Endothelial cell of umbilical vein (primary cell): Measurements from ENCODE around the gene DAB1. TPM values are rescaled to one million over a fixed set of nuclear protein-coding genes. Genes with fewer than 3 reads are reported as not detected.

Experiments used
- BruUV-seq: library from RNA; stranded (reverse); fragments of 400-500 nt; replicated peaks from 2 replicates; lab custom pipeline; 2021; lab: Mats Ljungman, UMichigan
- CTCF ChIA-PET: fragments of 300-600, 350-600 bp; sonication (Branson Sonifier 250); formaldehyde crosslinking; loops from one replicate; lab custom pipeline; 2021; ENCODE audit warnings: antibody characterized with exemption, inconsistent platforms; lab: Charles Lee
- POLR2A ChIA-PET: fragments of 300-600, 350-600 bp; sonication (Branson Sonifier 250); formaldehyde crosslinking; loops from one replicate; lab custom pipeline; 2021; ENCODE audit warnings: antibody characterized with exemption, inconsistent platforms; lab: Charles Lee
- DNase-seq: peaks from one replicate; pipeline ENCODE4 v3.0.0-alpha.2; 2011; ENCODE audit warnings: low read depth, low spot score
- FAIRE-seq: peaks from 2 replicates; lab custom pipeline; 2011; peaks lifted over from hg19 to GRCh38; lab: Jason Lieb, UNC
- H2AFZ ChIP-seq: 2 replicates; pipeline ENCODE4 v1.6.0; 2012; ENCODE audit warnings: low read depth, low read length, control low read depth, inconsistent platforms
- H3K27ac ChIP-seq: 2 replicates; pipeline ENCODE4 v1.5.1; 2011; ENCODE audit warnings: low read depth, mild to moderate bottlenecking, control low read depth, low read length, moderate library complexity; ENCODE audit not compliant: insufficient read depth
- H3K27me3 ChIP-seq, 2 experiments: 2 replicates each; pipeline versions ENCODE4 v1.6.0 to v1.6.1; 2011; ENCODE audit warnings: low read length in 2 of 2, mixed read lengths in 1 of 2; ENCODE audit not compliant: control insufficient read depth in 2 of 2, insufficient read depth in 2 of 2
- H3K36me3 ChIP-seq, 2 experiments: 2 replicates in 1 of 2; 3 replicates in 1 of 2; pipeline ENCODE4 v1.5.1; 2011; ENCODE audit warnings: low read length in 2 of 2, mild to moderate bottlenecking in 1 of 2, moderate library complexity in 1 of 2; ENCODE audit not compliant: control insufficient read depth in 2 of 2, insufficient read depth in 2 of 2; ENCODE audit errors: extremely low read depth in 1 of 2
- H3K4me1 ChIP-seq: 3 replicates; pipeline ENCODE4 v1.5.1; 2011; ENCODE audit warnings: mild to moderate bottlenecking, low read length; ENCODE audit not compliant: control insufficient read depth, insufficient read depth; ENCODE audit errors: extremely low read depth
- H3K4me2 ChIP-seq: 2 replicates; pipeline ENCODE4 v1.6.1; 2011; ENCODE audit warnings: low read length, control low read depth, mixed read lengths; ENCODE audit not compliant: insufficient read depth
- H3K4me3 ChIP-seq, 3 experiments: fragments of 200-600 bp in 1 of 3; sonication (generic), shearing (Covaris generic) in 1 of 3; replicated peaks in 1 of 3; 2 replicates each; pipeline ENCODE4 v1.5.1; 2011 to 2016; ENCODE audit warnings: control low read depth in 3 of 3, low read length in 3 of 3, mild to moderate bottlenecking in 2 of 3, inconsistent platforms in 1 of 3, low read depth in 1 of 3, moderate library complexity in 1 of 3; ENCODE audit not compliant: insufficient read depth in 1 of 3
- H3K79me2 ChIP-seq: 2 replicates; pipeline ENCODE4 v1.6.0; 2012; ENCODE audit warnings: low read length, inconsistent platforms; ENCODE audit not compliant: control insufficient read depth, insufficient read depth
- H3K9ac ChIP-seq: replicated peaks from 2 replicates; pipeline ENCODE3; 2011; ENCODE audit warnings: low read length, control low read depth; ENCODE audit not compliant: insufficient read depth; ENCODE audit errors: extremely low read depth
- H3K9me1 ChIP-seq: replicated peaks from 3 replicates; pipeline ENCODE4 v1.6.0; 2011; ENCODE audit warnings: mild to moderate bottlenecking, low read length; ENCODE audit not compliant: control insufficient read depth, insufficient read depth; ENCODE audit errors: extremely low read depth
- H3K9me3 ChIP-seq: replicated peaks from 2 replicates; pipeline ENCODE4 v1.5.1; 2012; ENCODE audit warnings: low read length, inconsistent platforms; ENCODE audit not compliant: control insufficient read depth, insufficient read depth
- H4K20me1 ChIP-seq: replicated peaks from 2 replicates; pipeline ENCODE3; 2011; ENCODE audit warnings: mild to moderate bottlenecking, low read length; ENCODE audit not compliant: control insufficient read depth, insufficient read depth; ENCODE audit errors: extremely low read depth
- EZH2 ChIP-seq: IDR thresholded peaks from 2 replicates; pipeline ENCODE4 v1.6.1; 2012; ENCODE audit warnings: borderline replicate concordance, low read depth, mild to moderate bottlenecking, moderate library complexity, low read length, inconsistent platforms; ENCODE audit not compliant: severe bottlenecking
- FOS ChIP-seq: IDR thresholded peaks from 2 replicates; pipeline ENCODE4 v1.6.1; 2011; ENCODE audit warnings: mild to moderate bottlenecking, low read length, moderate library complexity, borderline replicate concordance; ENCODE audit not compliant: insufficient read depth
- GATA2 ChIP-seq: IDR thresholded peaks from 2 replicates; pipeline ENCODE4 v1.7.0; 2011; ENCODE audit warnings: low read depth, mild to moderate bottlenecking, moderate library complexity, mixed read lengths, low read length; ENCODE audit not compliant: insufficient read length, insufficient read depth
- POLR2A ChIP-seq: IDR thresholded peaks from 2 replicates; pipeline ENCODE4 v1.6.1; 2012; ENCODE audit warnings: low read depth, mild to moderate bottlenecking, control low read depth, low read length
- POLR2AphosphoS5 ChIP-seq: IDR thresholded peaks from 2 replicates; pipeline ENCODE4 v1.6.1; 2012; ENCODE audit warnings: low read depth, mild to moderate bottlenecking, control low read depth, low read length, moderate library complexity; ENCODE audit not compliant: insufficient read depth
- dilution Hi-C: fragments of 300-500 bp; cut with MboI; formaldehyde crosslinking; loops from one replicate; pipeline ENCODE4 v1.15.0; 2019; ENCODE audit warnings: low sequenced_read_pairs; ENCODE audit not compliant: extremely low pct_ligation_motif_present
- intact Hi-C: fragments of 100-400 bp; cut with micrococcal nuclease; formaldehyde crosslinking; loops from one replicate; pipeline ENCODE4 v1.10.0; 2022
- polyA plus RNA-seq, 4 experiments: library from polyadenylated mRNA; depleted of rRNA in 3 of 4; stranded (reverse) in 3 of 4; unstranded in 1 of 4; fragments of >200 nt; gene quantifications; 2 replicates each; pipeline versions ENCODE4 v1.2.1 to v1.2.3, GENCODE V29; 2011 to 2012; ENCODE audit warnings: missing spikeins in 1 of 4
- total RNA-seq: library from RNA; stranded (reverse); gene quantifications from 2 replicates; pipeline ENCODE4 v1.2.3, GENCODE V29; 2021
- TF ChIP-seq, protein P1 (sequence below): IDR thresholded peaks from 2 replicates; pipeline ENCODE4 v1.6.1; 2011; ENCODE audit not compliant: insufficient read depth, insufficient read length
- TF ChIP-seq, protein P2 (sequence below), 2 donors: IDR thresholded peaks; 1 replicate in 1 of 2; 2 replicates in 1 of 2; pipeline ENCODE4 v1.5.1; 2011; ENCODE audit warnings: low read length in 2 of 2, mild to moderate bottlenecking in 2 of 2, moderate library complexity in 2 of 2, control low read depth in 1 of 2, inconsistent platforms in 1 of 2, low read depth in 1 of 2; ENCODE audit not compliant: insufficient read depth in 1 of 2; ENCODE audit errors: extremely low read depth in 1 of 2

The DAB1 gene
- total and polyA plus RNA-seq, 2 donors (not counting 3 experiments of a cell fraction or from before 2014, with no cell fraction given), result not detected

DNA sequence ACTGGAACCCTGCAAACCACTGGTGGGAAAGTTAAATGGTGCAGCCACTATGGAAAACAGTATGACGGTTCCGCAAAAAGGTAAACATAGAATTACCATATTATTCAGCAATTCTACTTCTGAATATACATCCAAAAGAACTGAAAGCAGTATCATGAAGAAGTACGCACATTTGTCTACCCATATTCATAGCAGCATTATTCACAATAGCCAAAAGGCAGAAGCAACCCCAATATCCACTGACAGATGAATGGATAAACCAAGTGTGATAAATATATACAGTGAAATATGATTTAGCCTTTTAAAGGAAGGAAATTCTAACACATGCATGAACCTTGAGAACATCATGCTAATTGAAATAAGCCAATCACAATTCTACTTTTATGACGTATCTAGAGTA lies 39.6 kb downstream of the DAB1 start:
- Histone ChIP-seq H3K4me2 (no peak overlapping the region), H3K79me2 (no peaks in the 10 kb centered on the region), H3K4me1 (no peaks in the 10 kb centered on the region), H3K36me3 (no peaks in the 10 kb centered on the region), H4K20me1 (no peaks in the 10 kb centered on the region), H3K9ac (no peak overlapping the region), H2AFZ (no peak overlapping the region), H3K4me3 (no peak overlapping the region), H3K9me1 (no peaks in the 10 kb centered on the region), H3K27ac (no peak overlapping the region), H3K9me3 (no peaks in the 10 kb centered on the region), H3K27me3 (no peaks in the 10 kb centered on the region)
- dilution Hi-C loops (no loop called here), intact Hi-C loops (no loop called here)
- TF ChIP-seq, protein P1, sequence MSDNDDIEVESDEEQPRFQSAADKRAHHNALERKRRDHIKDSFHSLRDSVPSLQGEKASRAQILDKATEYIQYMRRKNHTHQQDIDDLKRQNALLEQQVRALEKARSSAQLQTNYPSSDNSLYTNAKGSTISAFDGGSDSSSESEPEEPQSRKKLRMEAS, result no peak
- TF ChIP-seq GATA2 (no peak), POLR2AphosphoS5 (no peak), EZH2 (no peak), FOS (no peak), POLR2A (no peak)
- TF ChIP-seq, protein P2, sequence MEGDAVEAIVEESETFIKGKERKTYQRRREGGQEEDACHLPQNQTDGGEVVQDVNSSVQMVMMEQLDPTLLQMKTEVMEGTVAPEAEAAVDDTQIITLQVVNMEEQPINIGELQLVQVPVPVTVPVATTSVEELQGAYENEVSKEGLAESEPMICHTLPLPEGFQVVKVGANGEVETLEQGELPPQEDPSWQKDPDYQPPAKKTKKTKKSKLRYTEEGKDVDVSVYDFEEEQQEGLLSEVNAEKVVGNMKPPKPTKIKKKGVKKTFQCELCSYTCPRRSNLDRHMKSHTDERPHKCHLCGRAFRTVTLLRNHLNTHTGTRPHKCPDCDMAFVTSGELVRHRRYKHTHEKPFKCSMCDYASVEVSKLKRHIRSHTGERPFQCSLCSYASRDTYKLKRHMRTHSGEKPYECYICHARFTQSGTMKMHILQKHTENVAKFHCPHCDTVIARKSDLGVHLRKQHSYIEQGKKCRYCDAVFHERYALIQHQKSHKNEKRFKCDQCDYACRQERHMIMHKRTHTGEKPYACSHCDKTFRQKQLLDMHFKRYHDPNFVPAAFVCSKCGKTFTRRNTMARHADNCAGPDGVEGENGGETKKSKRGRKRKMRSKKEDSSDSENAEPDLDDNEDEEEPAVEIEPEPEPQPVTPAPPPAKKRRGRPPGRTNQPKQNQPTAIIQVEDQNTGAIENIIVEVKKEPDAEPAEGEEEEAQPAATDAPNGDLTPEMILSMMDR (IDR thresholded peaks at IDR 0.05; ENCODE audit: extremely low read depth in 1 of 2, insufficient read depth in 1 of 2, low read depth in 1 of 2, low read length in 2 of 2), result no peak
- CTCF ChIA-PET, result no interaction called here
- BruUV-seq, result no TSS peak
- DNase-seq, result no peak
- no peak for FAIRE-seq
- POLR2A ChIA-PET, result no interaction called here
